Naive B cell (primary cell): ENCODE results near the gene LDAH. TPM values are rescaled to one million over a fixed set of nuclear protein-coding genes. Genes with fewer than 3 reads are reported as not detected.

ENCODE experiments used
- ATAC-seq, 2 donors: fragments of 150-1000 bp; cut with Tn5 transposase; 2 replicates each; pipeline ENCODE4 v1.10.0; 2021; ENCODE audit warnings: low read depth in 2 of 2, mild to moderate bottlenecking in 2 of 2, moderate library complexity in 2 of 2
- DNase-seq: peaks from one replicate; pipeline ENCODE4 v3.0.0; 2022
- H3K27ac Mint-ChIP-seq, 6 donors: one replicate each; pipeline ENCODE4 v1.8.0; 2020 to 2022; ENCODE audit warnings: mild to moderate bottlenecking in 6 of 6, mixed read lengths in 6 of 6, moderate library complexity in 5 of 6, inconsistent platforms in 2 of 6
- H3K27me3 Mint-ChIP-seq, 3 donors: one replicate each; pipeline ENCODE4 v1.8.0; 2021 to 2022; ENCODE audit warnings: mixed read lengths in 3 of 3, mild to moderate bottlenecking in 1 of 3
- H3K36me3 Mint-ChIP-seq, 2 donors: one replicate each; pipeline ENCODE4 v1.8.0; 2020 to 2022; ENCODE audit warnings: mixed read lengths in 2 of 2, inconsistent platforms in 1 of 2, mild to moderate bottlenecking in 1 of 2
- H3K4me1 Mint-ChIP-seq, 3 donors: one replicate each; pipeline ENCODE4 v1.8.0; 2020 to 2022; ENCODE audit warnings: mixed read lengths in 3 of 3, inconsistent platforms in 1 of 3, mild to moderate bottlenecking in 1 of 3, moderate library complexity in 1 of 3
- H3K4me3 Mint-ChIP-seq, 8 donors: one replicate each; pipeline ENCODE4 v1.8.0; 2020 to 2022; ENCODE audit warnings: mild to moderate bottlenecking in 8 of 8, mixed read lengths in 8 of 8, moderate library complexity in 8 of 8, inconsistent platforms in 2 of 8
- H3K9me3 Mint-ChIP-seq, 7 donors: one replicate each; pipeline ENCODE4 v1.8.0; 2020 to 2022; ENCODE audit warnings: mixed read lengths in 7 of 7, mild to moderate bottlenecking in 5 of 7, inconsistent platforms in 2 of 7, moderate library complexity in 1 of 7
- polyA plus RNA-seq, 6 donors: library from polyadenylated mRNA; unstranded; fragments of 300-500 nt; fragmentation: Illumina TruSeq; gene quantifications; one replicate each; pipeline ENCODE4 v1.2.3, GENCODE V29; 2021; ENCODE audit warnings: low read depth in 6 of 6

The LDAH gene
- polyA plus RNA-seq, result 10 to 100 TPM in 3 of 6 donors, 1 to 10 TPM in 3; 7.2 to 12.8 (median 9.9) TPM

- Mint-ChIP-seq H3K27me3 (peaks cover 0 to 11% (median 0%) of the 10 kb centered on the region in 3 donors), H3K27ac (peak within 1 kb of the TSS; percentile 98 to 99 (median 99)), H3K9me3 (peaks cover 0 to 4% (median 0%) of the 10 kb centered on the region in 7 donors), H3K36me3 (no peaks in the 10 kb centered on the region), H3K4me1 (peaks cover 6 to 21% (median 17%) of the 10 kb centered on the region in 3 donors), H3K4me3 (peak within 1 kb of the TSS; percentile 85 to 100 (median 98))
- ATAC-seq (peak; percentile 86 to 90), DNase-seq (peak; percentile 83)
Observed at GRCh38 chr2:20822535-20823490, at the start of gene LDAH. Gene LDAH (minus strand): TSS chr2:20823101. CDS start chr2:20801463, 21,638 bp downstream.

- ATAC-seq (no peak), DNase-seq (no peak)
- H3K27ac Mint-ChIP-seq, result no peak overlapping the region
Observed at GRCh38 chr2:20868377-20868776, 45.5 kb upstream of the LDAH start.

GRCh38 chr2:20862850-20863249, 39.9 kb upstream of the LDAH start:
- H3K4me1 Mint-ChIP-seq, result no peaks in the 10 kb centered on the region
- H3K27ac Mint-ChIP-seq, result no peak overlapping the region
- ATAC-seq (no peak), DNase-seq (no peak)
- H3K27me3 Mint-ChIP-seq, result peaks cover 12 to 25% (median 15%) of the 10 kb centered on the region in 3 donors
- H3K36me3 Mint-ChIP-seq, result no peaks in the 10 kb centered on the region
- peaks cover 0 to 15% (median 4%) of the 10 kb centered on the region in 7 donors for H3K9me3 Mint-ChIP-seq
- H3K4me3 Mint-ChIP-seq, result no peak overlapping the region

More at GRCh38 chr2:20868377-20868776, 45.5 kb upstream of the LDAH start:
- no peak overlapping the region for H3K4me3 Mint-ChIP-seq
- H3K9me3 Mint-ChIP-seq, result peaks cover 0 to 13% (median 6%) of the 10 kb centered on the region in 7 donors
- H3K36me3 Mint-ChIP-seq, result no peaks in the 10 kb centered on the region
- peaks cover 23 to 55% (median 35%) of the 10 kb centered on the region in 3 donors for H3K27me3 Mint-ChIP-seq
- H3K4me1 Mint-ChIP-seq, result no peaks in the 10 kb centered on the region

- Mint-ChIP-seq H3K4me3 (no peak overlapping the region), H3K4me1 (no peaks in the 10 kb centered on the region), H3K27me3 (peaks cover 6 to 15% (median 11%) of the 10 kb centered on the region in 3 donors), H3K36me3 (no peaks in the 10 kb centered on the region), H3K27ac (no peak overlapping the region), H3K9me3 (no peaks in the 10 kb centered on the region)
- no peak for DNase-seq
- no peak for ATAC-seq
Observed at GRCh38 chr2:20855456-20855855, 32.6 kb upstream of the LDAH start.

- peaks cover 17 to 23% (median 18%) of the 10 kb centered on the region in 3 donors for H3K27me3 Mint-ChIP-seq
- H3K36me3 Mint-ChIP-seq, result no peaks in the 10 kb centered on the region
- DNase-seq, result no peak
- no peaks in the 10 kb centered on the region for H3K9me3 Mint-ChIP-seq
- no peaks in the 10 kb centered on the region for H3K4me1 Mint-ChIP-seq
- H3K27ac Mint-ChIP-seq, result no peak overlapping the region
- H3K4me3 Mint-ChIP-seq, result no peak overlapping the region
- no peak for ATAC-seq
Observed at GRCh38 chr2:20852670-20853069, 29.8 kb upstream of the LDAH start.

- H3K4me1 Mint-ChIP-seq, result no peaks in the 10 kb centered on the region
- no peak overlapping the region for H3K27ac Mint-ChIP-seq
- no peaks in the 10 kb centered on the region for H3K36me3 Mint-ChIP-seq
- DNase-seq, result no peak
- no peaks in the 10 kb centered on the region for H3K9me3 Mint-ChIP-seq
- no peak overlapping the region for H3K4me3 Mint-ChIP-seq
- no peak for ATAC-seq
- peaks cover 17 to 23% (median 18%) of the 10 kb centered on the region in 3 donors for H3K27me3 Mint-ChIP-seq
Observed at GRCh38 chr2:20852139-20852538, 29.2 kb upstream of the LDAH start.

GRCh38 chr2:20844246-20844645, 21.3 kb upstream of the LDAH start:
- DNase-seq (no peak), ATAC-seq (no peak)
- H3K9me3 Mint-ChIP-seq, result peaks cover 0 to 2% (median 2%) of the 10 kb centered on the region in 7 donors
- no peaks in the 10 kb centered on the region for H3K4me1 Mint-ChIP-seq
- H3K4me3 Mint-ChIP-seq, result no peak overlapping the region
- no peak overlapping the region for H3K27ac Mint-ChIP-seq
- peaks cover 38 to 53% (median 41%) of the 10 kb centered on the region in 3 donors for H3K27me3 Mint-ChIP-seq
- H3K36me3 Mint-ChIP-seq, result peaks cover 0 to 3% of the 10 kb centered on the region in 2 donors

GRCh38 chr2:20839052-20839451, 16.2 kb upstream of the LDAH start:
- Mint-ChIP-seq H3K27ac (no peak overlapping the region), H3K27me3 (peaks cover 42 to 64% (median 59%) of the 10 kb centered on the region in 3 donors), H3K4me3 (no peak overlapping the region), H3K36me3 (peaks cover 0 to 7% of the 10 kb centered on the region in 2 donors), H3K9me3 (peaks cover 3 to 8% (median 6%) of the 10 kb centered on the region in 7 donors), H3K4me1 (no peaks in the 10 kb centered on the region)
- DNase-seq (no peak), ATAC-seq (no peak)

- Mint-ChIP-seq H3K27ac (no peak overlapping the region), H3K4me1 (no peaks in the 10 kb centered on the region), H3K9me3 (peaks cover 3 to 8% (median 6%) of the 10 kb centered on the region in 7 donors), H3K36me3 (peaks cover 0 to 7% of the 10 kb centered on the region in 2 donors), H3K27me3 (peaks cover 40 to 64% (median 61%) of the 10 kb centered on the region in 3 donors), H3K4me3 (no peak overlapping the region)
- ATAC-seq (no peak), DNase-seq (no peak)
Observed at GRCh38 chr2:20838016-20838415, 15.1 kb upstream of the LDAH start.

- DNase-seq (no peak), ATAC-seq (no peak)
- Mint-ChIP-seq H3K9me3 (peaks cover 3 to 8% (median 6%) of the 10 kb centered on the region in 7 donors), H3K4me1 (no peaks in the 10 kb centered on the region), H3K36me3 (peaks cover 0 to 7% of the 10 kb centered on the region in 2 donors), H3K4me3 (no peak overlapping the region), H3K27me3 (peaks cover 40 to 57% (median 55%) of the 10 kb centered on the region in 3 donors), H3K27ac (no peak overlapping the region)
Observed at GRCh38 chr2:20836521-20836920, 13.6 kb upstream of the LDAH start.

GRCh38 chr2:20834331-20834730, 11.4 kb upstream of the LDAH start:
- Mint-ChIP-seq H3K36me3 (peaks cover 0 to 5% of the 10 kb centered on the region in 2 donors), H3K27ac (no peak overlapping the region), H3K4me3 (no peak overlapping the region), H3K9me3 (peaks cover 6 to 19% (median 10%) of the 10 kb centered on the region in 7 donors), H3K4me1 (no peaks in the 10 kb centered on the region), H3K27me3 (peaks cover 45 to 64% (median 64%) of the 10 kb centered on the region in 3 donors)
- no peak for ATAC-seq
- DNase-seq, result no peak

GRCh38 chr2:20832606-20833005, 9.7 kb upstream of the LDAH start:
- DNase-seq, result no peak
- Mint-ChIP-seq H3K27ac (no peak overlapping the region), H3K9me3 (peaks cover 3 to 14% (median 7%) of the 10 kb centered on the region in 7 donors), H3K36me3 (no peaks in the 10 kb centered on the region), H3K4me3 (no peak overlapping the region), H3K4me1 (no peaks in the 10 kb centered on the region), H3K27me3 (peaks cover 35 to 53% (median 52%) of the 10 kb centered on the region in 3 donors)
- no peak for ATAC-seq

GRCh38 chr2:20829861-20830260, 7.0 kb upstream of the LDAH start:
- Mint-ChIP-seq H3K9me3 (peaks cover 3 to 14% (median 7%) of the 10 kb centered on the region in 7 donors), H3K36me3 (no peaks in the 10 kb centered on the region), H3K27ac (no peak overlapping the region), H3K27me3 (peaks cover 27 to 48% (median 42%) of the 10 kb centered on the region in 3 donors), H3K4me3 (no peak overlapping the region), H3K4me1 (no peaks in the 10 kb centered on the region)
- ATAC-seq (no peak), DNase-seq (no peak)
